Activated naive CD8-positive, alpha-beta T cell treated with anti-CD3 and anti-CD28 coated beads, Interleukin-2, amount 10 ng/mL, durations not matched to agents 7 days and 5 days (primary cell): Measurements from ENCODE around the gene CD9. TPM values are rescaled to one million over a fixed set of nuclear protein-coding genes. Genes with fewer than 3 reads are reported as not detected.
A peak's percentile ranks its signal among the peaks of the same experiment; 100 is the strongest.
"Not testable (repeated sequence)": the region's sequence is repeated elsewhere in the genome, so short reads cannot be mapped to it uniquely, and the experiment has no call there.

Source experiments
- ATAC-seq: fragments of 150-1000 bp; cut with Tn5 transposase; one replicate; pipeline ENCODE4 v1.10.0; 2021; ENCODE audit warnings: low read depth, moderate library complexity
- POLR2A ChIA-PET: fragments of 350-600 bp; sonication (Branson Sonifier 250); formaldehyde crosslinking; loops from one replicate; lab custom pipeline; 2021; ENCODE audit warnings: antibody characterized with exemption; lab: Charles Lee
- DNase-seq: peaks from one replicate; pipeline ENCODE4 v3.0.0; 2021
- H3K27ac Mint-ChIP-seq: one replicate; pipeline ENCODE4 v1.8.0; 2022; ENCODE audit warnings: mild to moderate bottlenecking, mixed read lengths
- H3K27me3 Mint-ChIP-seq: one replicate; pipeline ENCODE4 v1.8.0; 2022; ENCODE audit warnings: mild to moderate bottlenecking, moderate library complexity, mixed read lengths
- H3K36me3 Mint-ChIP-seq: one replicate; pipeline ENCODE4 v1.8.0; 2021; ENCODE audit warnings: mild to moderate bottlenecking, mixed read lengths
- H3K4me1 Mint-ChIP-seq: one replicate; pipeline ENCODE4 v1.8.0; 2021; ENCODE audit warnings: mixed read lengths
- H3K4me3 Mint-ChIP-seq: one replicate; pipeline ENCODE4 v1.8.0; 2022; ENCODE audit warnings: mild to moderate bottlenecking, moderate library complexity, mixed read lengths
- H3K9me3 Mint-ChIP-seq: one replicate; pipeline ENCODE4 v1.8.0; 2021; ENCODE audit warnings: mixed read lengths
- total RNA-seq, 2 experiments: library from RNA; stranded (reverse); gene quantifications; one replicate each; pipeline ENCODE4 v1.2.3, GENCODE V29; 2021

The CD9 gene
- total RNA-seq, 2 experiments from 2014 or later: 8.8 to 14.0 TPM

GRCh38 chr12:6185961-6186827 lies 14.0 kb upstream of the CD9 start:
- Mint-ChIP-seq H3K4me3 (no peak overlapping the region), H3K4me1 (peaks cover 11% of the 10 kb centered on the region), H3K27ac (no peak overlapping the region), H3K36me3 (no peaks in the 10 kb centered on the region), H3K27me3 (no peaks in the 10 kb centered on the region), H3K9me3 (no peaks in the 10 kb centered on the region)
- DNase-seq (no peak), ATAC-seq (no peak)
- POLR2A ChIA-PET: no interaction called here

DNA sequence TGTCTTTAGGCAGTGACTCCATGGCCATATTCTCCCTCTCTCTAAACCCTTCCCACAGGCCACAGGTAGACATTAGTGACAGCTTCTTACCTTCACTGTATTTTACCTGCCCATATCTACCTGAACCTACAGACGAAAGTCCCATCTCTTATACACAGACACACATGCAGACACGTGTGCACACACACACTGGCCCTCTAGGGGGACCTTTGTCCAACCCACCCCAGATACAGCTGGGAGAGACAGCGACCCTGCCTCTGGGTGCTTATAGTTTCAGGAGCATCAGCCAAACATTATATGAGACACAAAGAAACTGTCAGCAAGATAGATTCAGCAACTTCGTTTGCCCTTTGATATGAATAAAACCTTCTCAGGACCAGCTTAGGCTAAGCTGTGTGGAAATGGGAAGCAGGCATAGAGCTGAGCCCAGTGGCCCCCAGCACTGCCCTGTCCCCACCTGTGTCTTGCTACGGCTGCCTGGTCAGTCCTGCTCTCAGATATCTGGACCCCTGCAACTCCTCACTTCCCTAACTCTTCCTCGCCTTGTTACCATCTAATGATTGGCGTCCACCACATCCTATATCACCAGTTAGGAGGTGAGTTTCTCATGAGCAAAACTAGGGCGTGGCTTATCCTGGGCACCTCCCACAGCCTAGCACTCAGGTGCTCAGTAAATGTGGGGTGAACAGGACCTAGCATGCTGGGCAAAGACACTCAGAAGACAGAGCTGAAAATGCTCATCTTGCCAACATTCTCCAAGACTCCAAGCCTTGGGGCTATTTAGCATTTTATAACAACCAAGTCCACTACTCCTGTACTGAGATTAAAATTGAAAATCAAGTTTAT lies 12.0 kb upstream of the CD9 start:
- Mint-ChIP-seq H3K9me3 (no peaks in the 10 kb centered on the region), H3K27ac (no peak overlapping the region), H3K27me3 (no peaks in the 10 kb centered on the region), H3K4me3 (no peak overlapping the region), H3K4me1 (peaks cover 11% of the 10 kb centered on the region), H3K36me3 (no peaks in the 10 kb centered on the region)
- DNase-seq (no peak), ATAC-seq (no peak)
- POLR2A ChIA-PET: interaction anchor here (1.1 kb wide), 1 partner anchor 60 kb away, joined by 8 read pairs; no protein-coding TSS in a partner anchor

DNA sequence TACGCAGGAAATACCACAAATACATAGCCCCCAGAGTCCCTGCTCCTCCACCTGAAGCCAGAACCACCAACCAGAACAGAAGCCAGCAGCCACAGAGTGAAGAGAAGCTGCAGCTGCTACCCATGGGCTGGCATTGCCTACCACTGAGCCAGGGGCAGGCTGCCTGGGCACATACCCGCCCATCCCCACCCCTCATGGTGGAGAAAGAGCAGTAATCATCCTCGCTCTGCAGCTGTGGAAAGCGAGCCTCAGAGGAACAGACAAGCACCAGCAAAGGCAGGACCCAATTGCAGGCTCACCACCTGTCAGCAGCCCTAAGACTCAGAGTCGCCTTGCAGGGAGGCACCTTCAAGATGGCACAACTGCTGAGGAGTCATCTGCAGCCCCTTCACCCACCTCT lies 11.2 kb upstream of the CD9 start:
- H3K9me3 Mint-ChIP-seq: no peaks in the 10 kb centered on the region
- no peak for DNase-seq
- no peak for ATAC-seq
- H3K27ac Mint-ChIP-seq: no peak overlapping the region
- H3K36me3 Mint-ChIP-seq: no peaks in the 10 kb centered on the region
- no peaks in the 10 kb centered on the region for H3K27me3 Mint-ChIP-seq
- peaks cover 11% of the 10 kb centered on the region for H3K4me1 Mint-ChIP-seq
- H3K4me3 Mint-ChIP-seq: no peak overlapping the region
- POLR2A ChIA-PET: interaction anchor here (0.6 kb wide), 1 partner anchor 45 kb away, joined by 3 read pairs; no protein-coding TSS in a partner anchor

DNA sequence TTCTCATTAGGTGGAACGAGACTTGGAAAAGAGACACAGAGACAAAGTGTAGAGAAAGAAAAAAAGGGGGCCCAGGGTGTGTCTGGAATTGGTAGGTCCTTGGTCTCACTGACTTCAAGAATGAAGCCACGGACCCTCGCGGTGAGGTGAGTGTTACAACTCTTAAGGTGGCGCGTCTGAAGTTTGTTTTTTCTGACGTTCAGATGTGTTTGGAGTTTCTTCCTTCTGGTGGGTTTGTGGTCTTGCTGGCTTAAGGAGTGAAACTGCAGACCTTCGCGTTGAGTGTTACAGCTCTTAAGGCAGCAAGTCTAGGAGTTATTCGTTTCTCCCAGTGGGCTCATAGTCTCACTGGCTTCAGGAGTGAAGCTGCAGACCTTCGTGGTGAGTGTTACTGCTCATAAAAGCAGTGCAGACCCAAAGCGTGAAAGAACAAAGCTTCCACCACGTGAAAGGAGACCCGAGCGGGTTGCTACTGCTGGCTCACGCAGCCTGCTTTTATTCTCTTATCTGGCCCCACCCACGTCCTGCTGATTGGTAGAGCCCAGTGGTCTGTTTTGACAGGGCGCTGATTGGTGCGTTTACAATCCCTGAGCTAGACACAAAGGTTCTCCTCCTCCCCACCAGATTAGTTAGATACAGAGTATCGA lies 10.1 kb upstream of the CD9 start:
- H3K27me3 Mint-ChIP-seq, H3K9me3 Mint-ChIP-seq, DNase-seq, H3K36me3 Mint-ChIP-seq, H3K27ac Mint-ChIP-seq, ATAC-seq: not testable (repeated sequence)
- POLR2A ChIA-PET: interaction anchor here (1.2 kb wide), 1 partner anchor 88 kb away, joined by 3 read pairs; no protein-coding TSS in a partner anchor
- Mint-ChIP-seq H3K4me1 (peaks cover 11% of the 10 kb centered on the region), H3K4me3 (peak overlapping the region; percentile 20)

DNA sequence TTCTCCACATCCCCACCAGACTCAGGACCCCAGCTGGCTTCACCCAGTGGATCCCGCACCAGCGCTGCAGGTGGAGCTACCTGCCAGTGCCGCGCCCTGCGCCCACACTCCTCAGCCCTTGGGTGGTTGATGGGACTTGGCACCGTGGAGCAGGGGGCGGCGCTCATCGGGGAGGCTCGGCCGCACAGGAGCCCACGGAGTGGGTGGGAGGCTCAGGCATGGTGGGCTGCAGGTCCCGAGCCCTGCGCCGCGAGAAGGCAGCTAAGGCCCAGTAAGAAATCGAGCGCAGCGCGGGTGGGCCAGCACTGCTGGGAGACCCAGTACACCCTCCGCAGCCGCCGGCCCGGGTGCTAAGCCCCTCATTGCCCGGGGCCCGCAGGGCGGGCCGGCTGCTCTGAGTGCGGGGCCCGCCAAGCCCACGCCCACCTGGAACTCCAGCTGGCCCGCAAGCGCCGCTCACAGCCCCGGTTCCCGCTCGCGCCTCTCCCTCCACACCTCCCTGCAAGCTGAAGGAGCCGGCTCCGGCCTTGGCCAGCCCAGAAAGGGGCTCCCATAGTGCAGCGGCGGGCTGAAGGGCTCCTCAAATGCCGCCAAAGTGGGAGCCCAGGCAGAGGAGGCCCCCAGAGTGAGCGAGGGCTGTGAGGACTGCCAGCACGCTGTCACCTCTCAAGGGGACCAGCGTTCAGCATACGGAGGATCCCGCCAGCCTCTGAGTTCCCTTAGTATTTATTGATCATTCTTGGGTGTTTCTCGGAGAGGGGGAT lies 9.3 kb upstream of the CD9 start:
- ATAC-seq, DNase-seq: not testable (repeated sequence)
- H3K4me1 Mint-ChIP-seq: peaks cover 14% of the 10 kb centered on the region

GRCh38 chr12:6192604-6193380 lies 7.4 kb upstream of the CD9 start:
- ATAC-seq (no peak), DNase-seq (no peak)
- no peaks in the 10 kb centered on the region for H3K9me3 Mint-ChIP-seq
- no peak overlapping the region for H3K4me3 Mint-ChIP-seq
- no peak overlapping the region for H3K27ac Mint-ChIP-seq
- no peaks in the 10 kb centered on the region for H3K36me3 Mint-ChIP-seq
- POLR2A ChIA-PET: no interaction called here
- peaks cover 15% of the 10 kb centered on the region for H3K4me1 Mint-ChIP-seq
- H3K27me3 Mint-ChIP-seq: peaks cover 4% of the 10 kb centered on the region

More for the DNA sequence above, 9.3 kb upstream of the CD9 start:
- H3K27me3 Mint-ChIP-seq, H3K36me3 Mint-ChIP-seq, H3K27ac Mint-ChIP-seq, H3K4me3 Mint-ChIP-seq, H3K9me3 Mint-ChIP-seq: not testable (repeated sequence)
- POLR2A ChIA-PET: interaction anchor here (1.2 kb wide), 1 partner anchor 87 kb away, joined by 3 read pairs; no protein-coding TSS in a partner anchor

DNA sequence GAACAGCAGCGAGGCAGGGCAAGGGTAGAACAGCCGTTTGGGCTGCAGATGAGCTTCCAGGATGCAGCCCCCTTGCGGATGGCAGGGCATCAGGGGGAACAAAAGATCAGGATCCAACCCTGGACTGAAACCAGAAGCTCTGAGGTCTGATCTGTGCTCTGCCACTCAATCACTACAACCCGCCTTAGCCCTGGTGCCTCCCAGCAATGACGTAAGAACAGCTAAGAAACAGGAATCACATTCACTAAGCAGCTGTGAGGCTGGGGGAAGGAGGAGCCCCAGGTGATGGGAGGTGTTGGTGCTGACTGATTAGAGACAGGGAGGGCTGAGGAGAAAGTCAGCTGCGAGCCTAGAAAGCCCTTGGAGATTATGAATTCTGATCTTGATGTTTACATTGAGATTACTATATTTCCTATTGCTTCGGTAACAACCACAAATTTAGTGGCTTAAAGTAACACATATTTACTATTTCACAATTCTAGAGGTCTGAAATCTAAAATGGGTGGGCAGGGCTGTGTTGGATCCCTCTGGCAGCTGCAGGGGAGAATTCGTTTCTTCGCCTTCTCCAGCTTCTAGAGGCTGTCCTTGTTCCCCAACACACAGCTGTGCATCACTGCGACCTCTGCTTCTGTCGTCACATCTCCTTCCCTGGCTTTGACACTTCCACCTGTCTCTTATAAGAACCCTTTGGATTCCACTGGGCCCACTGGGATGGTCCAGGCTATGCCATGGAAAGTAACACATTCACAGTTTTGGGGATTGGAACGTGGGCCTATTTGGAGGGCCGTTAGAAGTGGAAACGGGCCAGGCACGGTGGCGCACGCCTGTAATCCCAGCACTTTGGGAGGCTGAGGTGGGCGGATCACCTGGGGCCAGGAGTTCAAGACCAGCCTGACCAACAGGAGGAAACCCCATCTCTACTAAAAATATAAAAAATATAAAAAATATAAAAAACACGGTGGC lies 6.1 kb upstream of the CD9 start:
- no peak for ATAC-seq
- POLR2A ChIA-PET: no interaction called here

GRCh38 chr12:6195665-6196535 lies 4.3 kb upstream of the CD9 start:
- no peak overlapping the region for H3K27ac Mint-ChIP-seq
- POLR2A ChIA-PET: interaction anchor here (1.0 to 1.5 kb wide), 2 partner anchors 34 to 109 kb away, joined by 3 to 4 read pairs; no protein-coding TSS in a partner anchor
- peak; percentile 75 for ATAC-seq
- peaks cover 17% of the 10 kb centered on the region for H3K27me3 Mint-ChIP-seq
- H3K4me3 Mint-ChIP-seq: no peak overlapping the region
- H3K9me3 Mint-ChIP-seq: no peaks in the 10 kb centered on the region
- H3K36me3 Mint-ChIP-seq: no peaks in the 10 kb centered on the region
- H3K4me1 Mint-ChIP-seq: peaks cover 5% of the 10 kb centered on the region
- DNase-seq: peak; percentile 79

More for the DNA sequence above, 6.1 kb upstream of the CD9 start:
- no peaks in the 10 kb centered on the region for H3K36me3 Mint-ChIP-seq
- peaks cover 10% of the 10 kb centered on the region for H3K27me3 Mint-ChIP-seq
- peaks cover 14% of the 10 kb centered on the region for H3K4me1 Mint-ChIP-seq
- no peak overlapping the region for H3K4me3 Mint-ChIP-seq
- DNase-seq: no peak
- H3K9me3 Mint-ChIP-seq: no peaks in the 10 kb centered on the region
- no peak overlapping the region for H3K27ac Mint-ChIP-seq

GRCh38 chr12:6198051-6198450 lies 2.1 kb upstream of the CD9 start:
- Mint-ChIP-seq H3K4me3 (no peak overlapping the region), H3K4me1 (peaks cover 6% of the 10 kb centered on the region), H3K9me3 (no peaks in the 10 kb centered on the region), H3K27me3 (peaks cover 36% of the 10 kb centered on the region), H3K36me3 (no peaks in the 10 kb centered on the region), H3K27ac (no peak overlapping the region)
- no peak for DNase-seq
- no peak for ATAC-seq
- POLR2A ChIA-PET: no interaction called here

DNA sequence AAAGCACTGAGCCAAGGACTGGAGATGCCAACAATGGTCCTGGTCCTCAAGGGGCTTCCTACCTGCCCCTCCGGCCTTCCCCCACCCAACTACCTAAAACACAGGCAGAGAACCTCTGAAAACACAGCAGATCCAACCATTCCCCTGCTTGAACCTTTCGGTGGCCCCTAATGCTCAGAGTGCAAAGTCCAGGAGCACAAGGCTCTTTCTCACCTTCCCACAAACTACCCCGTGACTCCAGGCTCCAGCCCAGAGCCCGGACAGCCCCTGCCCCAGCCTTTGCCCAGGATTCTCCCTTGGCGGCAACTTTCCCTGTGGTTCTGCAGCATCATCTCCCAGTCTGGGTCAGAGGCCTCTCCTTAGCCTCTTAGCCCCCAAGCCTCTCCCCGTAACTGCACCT lies 1.6 kb upstream of the CD9 start:
- no peak overlapping the region for H3K27ac Mint-ChIP-seq
- H3K27me3 Mint-ChIP-seq: peaks cover 37% of the 10 kb centered on the region
- H3K9me3 Mint-ChIP-seq: no peaks in the 10 kb centered on the region

More for the DNA sequence above, 1.6 kb upstream of the CD9 start:
- H3K4me3 Mint-ChIP-seq: no peak overlapping the region
- peaks cover 6% of the 10 kb centered on the region for H3K4me1 Mint-ChIP-seq
- POLR2A ChIA-PET: no interaction called here
- ATAC-seq (no peak), DNase-seq (no peak)
- no peaks in the 10 kb centered on the region for H3K36me3 Mint-ChIP-seq
